WERI-Rb-1 (cell line): Measurements from ENCODE around the gene EWSR1.
A peak's percentile ranks its signal among the peaks of the same experiment; 100 is the strongest.
"Not testable (repeated sequence)": the region's sequence is repeated elsewhere in the genome, so short reads cannot be mapped to it uniquely, and the experiment has no call there.

Experiments used
- DNase-seq: peaks from one replicate; pipeline ENCODE4 v3.0.0-alpha.2; 2020
- H3K27ac ChIP-seq: fragments of 250-450 bp; sonication (Bioruptor Pico); 2 replicates; pipeline ENCODE4 v1.5.1; 2020; ENCODE audit warnings: mild to moderate bottlenecking, moderate library complexity
- H3K27me3 ChIP-seq: fragments of 250-450 bp; sonication (Bioruptor Pico); 2 replicates; pipeline ENCODE4 v1.5.1; 2021; ENCODE audit warnings: mild to moderate bottlenecking, low read depth, moderate library complexity; ENCODE audit not compliant: insufficient read depth, severe bottlenecking
- H3K36me3 ChIP-seq: fragments of 250-450 bp; sonication (Bioruptor Pico); 2 replicates; pipeline ENCODE4 v1.5.1; 2020; ENCODE audit warnings: mild to moderate bottlenecking, moderate library complexity
- H3K4me3 ChIP-seq: 2 replicates; pipeline ENCODE4 v1.5.1; 2011; ENCODE audit warnings: low read depth, mild to moderate bottlenecking, control low read depth, low read length
- H3K9me3 ChIP-seq: fragments of 250-450 bp; sonication (Bioruptor Pico); 2 replicates; pipeline ENCODE4 v1.5.1; 2021; ENCODE audit warnings: mild to moderate bottlenecking, moderate library complexity; ENCODE audit not compliant: severe bottlenecking
- TF ChIP-seq, protein P1 (sequence below): IDR thresholded peaks from 2 replicates; pipeline ENCODE4 v1.5.1; 2011; ENCODE audit warnings: low read depth, mild to moderate bottlenecking, control low read depth, inconsistent platforms, low read length

Gene EWSR1, protein sequence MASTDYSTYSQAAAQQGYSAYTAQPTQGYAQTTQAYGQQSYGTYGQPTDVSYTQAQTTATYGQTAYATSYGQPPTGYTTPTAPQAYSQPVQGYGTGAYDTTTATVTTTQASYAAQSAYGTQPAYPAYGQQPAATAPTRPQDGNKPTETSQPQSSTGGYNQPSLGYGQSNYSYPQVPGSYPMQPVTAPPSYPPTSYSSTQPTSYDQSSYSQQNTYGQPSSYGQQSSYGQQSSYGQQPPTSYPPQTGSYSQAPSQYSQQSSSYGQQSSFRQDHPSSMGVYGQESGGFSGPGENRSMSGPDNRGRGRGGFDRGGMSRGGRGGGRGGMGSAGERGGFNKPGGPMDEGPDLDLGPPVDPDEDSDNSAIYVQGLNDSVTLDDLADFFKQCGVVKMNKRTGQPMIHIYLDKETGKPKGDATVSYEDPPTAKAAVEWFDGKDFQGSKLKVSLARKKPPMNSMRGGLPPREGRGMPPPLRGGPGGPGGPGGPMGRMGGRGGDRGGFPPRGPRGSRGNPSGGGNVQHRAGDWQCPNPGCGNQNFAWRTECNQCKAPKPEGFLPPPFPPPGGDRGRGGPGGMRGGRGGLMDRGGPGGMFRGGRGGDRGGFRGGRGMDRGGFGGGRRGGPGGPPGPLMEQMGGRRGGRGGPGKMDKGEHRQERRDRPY

DNA sequence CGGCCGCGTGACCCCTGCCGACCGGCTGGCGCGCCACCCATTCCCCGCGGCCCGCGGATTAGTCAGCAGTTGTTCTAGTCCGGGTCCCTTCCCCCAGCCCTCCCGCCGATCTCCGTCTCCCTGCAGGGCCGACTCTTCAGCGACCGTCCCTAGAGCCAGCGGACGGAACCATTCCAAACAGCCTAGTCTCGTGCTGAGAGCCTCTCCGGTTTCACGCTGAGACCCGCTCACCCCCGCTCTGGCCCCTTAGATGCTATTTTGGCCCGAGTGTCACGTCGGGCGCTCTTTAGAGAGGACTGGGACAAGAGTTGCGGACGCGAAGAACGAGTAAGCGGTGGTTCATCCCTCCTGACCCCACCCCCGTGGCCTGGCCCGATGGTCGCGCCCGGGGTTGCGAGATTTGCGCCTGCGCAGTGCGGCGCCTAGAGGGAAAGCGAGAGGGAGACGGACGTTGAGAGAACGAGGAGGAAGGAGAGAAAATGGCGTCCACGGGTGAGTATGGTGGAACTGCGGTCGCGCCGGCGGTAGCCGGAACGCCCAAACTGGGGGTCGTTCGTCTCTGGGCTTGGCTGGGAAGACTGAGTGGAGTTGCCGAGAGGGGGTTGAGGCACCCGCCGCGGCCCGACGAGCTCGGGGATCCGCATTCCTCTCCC lies at the start of gene EWSR1, which contains the start of gene RHBDD3:
Gene EWSR1, plus strand, starts transcription at position 411 of the 653 bp plus-strand sequence. Its CDS starts 69 bp downstream, at position 480.
Gene RHBDD3, minus strand, starts transcription at position 124 of the 653 bp plus-strand sequence. CDS start 2,355 bp downstream, outside the sequence.
- Histone ChIP-seq H3K27ac (peak within 1 kb of the TSS; percentile 100), H3K36me3 (peaks cover 83% of the 10 kb centered on the region), H3K9me3 (no peaks in the 10 kb centered on the region), H3K27me3 (no peaks in the 10 kb centered on the region), H3K4me3 (peak within 1 kb of the TSS; percentile 96)
- TF ChIP-seq, protein P1, sequence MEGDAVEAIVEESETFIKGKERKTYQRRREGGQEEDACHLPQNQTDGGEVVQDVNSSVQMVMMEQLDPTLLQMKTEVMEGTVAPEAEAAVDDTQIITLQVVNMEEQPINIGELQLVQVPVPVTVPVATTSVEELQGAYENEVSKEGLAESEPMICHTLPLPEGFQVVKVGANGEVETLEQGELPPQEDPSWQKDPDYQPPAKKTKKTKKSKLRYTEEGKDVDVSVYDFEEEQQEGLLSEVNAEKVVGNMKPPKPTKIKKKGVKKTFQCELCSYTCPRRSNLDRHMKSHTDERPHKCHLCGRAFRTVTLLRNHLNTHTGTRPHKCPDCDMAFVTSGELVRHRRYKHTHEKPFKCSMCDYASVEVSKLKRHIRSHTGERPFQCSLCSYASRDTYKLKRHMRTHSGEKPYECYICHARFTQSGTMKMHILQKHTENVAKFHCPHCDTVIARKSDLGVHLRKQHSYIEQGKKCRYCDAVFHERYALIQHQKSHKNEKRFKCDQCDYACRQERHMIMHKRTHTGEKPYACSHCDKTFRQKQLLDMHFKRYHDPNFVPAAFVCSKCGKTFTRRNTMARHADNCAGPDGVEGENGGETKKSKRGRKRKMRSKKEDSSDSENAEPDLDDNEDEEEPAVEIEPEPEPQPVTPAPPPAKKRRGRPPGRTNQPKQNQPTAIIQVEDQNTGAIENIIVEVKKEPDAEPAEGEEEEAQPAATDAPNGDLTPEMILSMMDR = no peak
- DNase-seq = peak; percentile 98

- no peak overlapping the region for H3K27ac ChIP-seq
- no peaks in the 10 kb centered on the region for H3K36me3 ChIP-seq
- H3K9me3 ChIP-seq = no peaks in the 10 kb centered on the region
- H3K27me3 ChIP-seq = no peaks in the 10 kb centered on the region
- TF ChIP-seq, protein P1 = no peak
- H3K4me3 ChIP-seq = no peak overlapping the region
- DNase-seq = no peak
These were observed 49.2 kb upstream of the EWSR1 start for GRCh38 chr22:29218758-29219408.

DNA sequence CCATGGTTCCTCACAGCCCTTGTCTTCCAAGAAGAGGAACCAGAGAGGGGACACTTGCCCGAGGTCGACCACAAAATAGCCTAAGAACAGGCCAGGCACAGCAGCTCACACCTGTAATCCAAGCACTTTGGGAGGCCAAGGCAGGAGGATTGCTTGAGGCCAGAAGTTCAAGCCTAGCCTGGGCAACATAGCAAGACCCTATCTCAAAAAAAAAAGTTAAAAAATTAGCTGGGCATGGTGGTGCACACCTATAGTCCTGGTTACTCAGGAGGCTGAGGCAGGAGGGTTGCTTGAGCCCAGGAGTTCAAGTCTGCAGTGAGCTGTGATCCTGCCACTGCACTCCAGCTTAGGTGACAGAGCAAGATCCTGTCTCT lies 48.7 kb upstream of the EWSR1 start:
- not testable (repeated sequence) for H3K27ac ChIP-seq, H3K27me3 ChIP-seq, DNase-seq, H3K4me3 ChIP-seq, H3K36me3 ChIP-seq, H3K9me3 ChIP-seq

- no peaks in the 10 kb centered on the region for H3K36me3 ChIP-seq
- no peaks in the 10 kb centered on the region for H3K27me3 ChIP-seq
- no peak for DNase-seq
- TF ChIP-seq, protein P1 = no peak
- H3K27ac ChIP-seq = no peak overlapping the region
- H3K9me3 ChIP-seq = no peaks in the 10 kb centered on the region
- no peak overlapping the region for H3K4me3 ChIP-seq
These were observed 48.0 kb upstream of the EWSR1 start for GRCh38 chr22:29219881-29220670.

- TF ChIP-seq, protein P1 = no peak
- Histone ChIP-seq H3K36me3 (no peaks in the 10 kb centered on the region), H3K27ac (no peak overlapping the region), H3K27me3 (no peaks in the 10 kb centered on the region), H3K4me3 (no peak overlapping the region), H3K9me3 (no peaks in the 10 kb centered on the region)
- no peak for DNase-seq
These were observed 43.8 kb upstream of the EWSR1 start for GRCh38 chr22:29224121-29224858.
